ENCODE results near the gene PHOX2A. TPM values are rescaled to one million over a fixed set of nuclear protein-coding genes. Genes with fewer than 3 reads are reported as not detected.

Gene PHOX2A
- polyA plus RNA-seq, 3 donors = not detected

DNA sequence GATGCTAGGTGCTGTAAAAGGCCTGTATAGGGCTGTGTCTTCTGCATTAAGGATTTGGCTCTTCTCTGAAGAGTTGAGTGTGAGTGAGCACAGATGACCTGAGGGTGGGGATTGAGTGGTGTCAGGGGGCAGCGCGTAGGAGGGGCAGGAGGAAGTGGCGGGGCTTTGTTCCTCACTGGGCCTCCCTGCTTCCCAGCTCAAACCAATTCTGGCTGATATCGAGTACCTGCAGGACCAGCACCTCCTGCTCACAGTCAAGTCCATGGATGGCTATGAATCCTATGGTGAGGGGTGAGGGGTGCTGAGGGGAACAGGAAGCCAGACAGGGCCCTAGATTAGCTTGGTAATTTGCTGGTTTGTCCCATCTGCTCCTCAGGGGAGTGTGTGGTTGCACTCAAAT lies 9.1 kb downstream of the PHOX2A start:
- no peak for DNase-seq

GRCh38 chr11:72234514-72234830 lies 9.5 kb downstream of the PHOX2A start:
- no peak for DNase-seq

- DNase-seq = no peak
Observed at GRCh38 chr11:72233773-72234513, 10.0 kb downstream of the PHOX2A start.

GRCh38 chr11:72233056-72233772 lies 10.8 kb downstream of the PHOX2A start:
- DNase-seq = no peak

DNA sequence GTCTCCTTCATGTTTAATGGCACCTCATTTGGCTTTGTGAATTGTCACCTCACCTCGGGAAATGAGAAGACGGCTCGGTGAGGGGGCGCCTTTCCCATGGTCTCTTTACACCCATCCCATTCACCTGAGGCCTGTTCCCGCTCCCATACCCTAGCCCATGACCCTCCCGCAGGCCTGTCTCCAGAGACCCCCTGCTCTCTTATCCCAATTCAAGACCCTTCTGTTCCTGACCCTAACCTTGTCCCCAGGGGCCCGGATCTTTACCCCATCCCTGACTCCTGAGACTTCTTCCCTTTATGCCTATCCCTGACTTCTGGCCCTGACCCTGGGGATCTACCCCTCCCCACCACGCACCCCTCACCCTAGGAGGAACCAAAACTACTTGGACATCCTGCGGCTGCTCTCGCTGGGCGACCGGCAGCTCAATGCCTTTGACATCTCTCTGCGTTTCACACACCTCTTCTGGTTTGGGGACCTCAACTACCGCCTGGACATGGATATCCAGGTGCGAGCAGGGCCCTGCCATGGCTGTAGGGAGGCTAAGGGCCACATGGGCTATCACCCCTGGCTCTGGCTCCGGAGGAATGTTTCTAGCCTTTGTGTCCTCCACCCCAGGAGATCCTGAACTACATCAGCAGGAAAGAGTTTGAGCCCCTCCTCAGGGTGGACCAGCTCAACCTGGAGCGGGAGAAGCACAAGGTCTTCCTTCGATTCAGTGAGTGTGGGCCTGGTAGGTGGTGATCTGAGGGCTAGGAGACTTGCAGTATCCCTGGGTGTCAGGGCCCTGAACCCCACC lies 11.5 kb downstream of the PHOX2A start:
- no peak for DNase-seq

DNA sequence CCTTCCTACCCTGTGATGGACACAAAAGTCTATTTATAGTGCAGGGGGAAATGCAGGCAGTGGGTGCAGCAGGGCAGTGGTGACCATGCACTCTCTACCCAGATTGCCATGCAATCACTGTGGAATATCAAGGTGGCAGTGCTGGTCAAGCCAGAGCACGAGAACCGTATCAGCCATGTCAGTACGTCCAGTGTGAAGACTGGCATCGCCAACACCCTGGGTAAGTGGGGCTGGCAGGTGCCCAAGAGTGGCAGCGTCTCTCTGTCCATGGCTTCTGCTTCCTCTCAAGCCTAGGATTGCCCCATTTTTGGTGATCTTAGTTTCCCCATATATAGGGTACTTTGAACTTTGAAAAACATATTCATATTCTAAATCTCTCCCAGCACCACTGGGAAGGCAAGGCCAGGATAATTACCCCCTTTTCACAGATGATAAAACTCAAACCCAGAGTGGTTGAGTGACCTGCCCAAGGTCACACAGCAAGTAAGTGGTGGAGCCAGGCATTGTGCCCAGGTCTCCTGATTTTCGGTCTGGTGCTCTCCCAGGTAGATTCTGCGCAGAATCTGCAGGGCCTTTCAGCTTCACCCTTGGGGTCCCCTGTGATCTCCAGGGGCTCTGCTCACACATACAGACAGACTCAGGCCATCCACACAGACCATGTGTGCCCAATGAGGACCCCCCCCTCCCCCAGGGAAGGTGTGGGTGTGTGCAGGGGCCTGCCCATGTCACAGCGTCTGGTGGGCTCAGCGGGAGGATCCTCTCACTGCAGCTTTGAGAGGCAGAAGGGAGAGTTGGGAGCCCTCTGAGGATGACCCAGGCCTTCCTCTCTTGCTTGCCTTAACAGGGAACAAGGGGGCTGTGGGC lies 12.3 kb downstream of the PHOX2A start:
- DNase-seq = no peak

- DNase-seq = no peak
Observed at GRCh38 chr11:72230764-72231365, 13.1 kb downstream of the PHOX2A start.

GRCh38 chr11:72229925-72230763 lies 13.8 kb downstream of the PHOX2A start:
- no peak for DNase-seq

DNA sequence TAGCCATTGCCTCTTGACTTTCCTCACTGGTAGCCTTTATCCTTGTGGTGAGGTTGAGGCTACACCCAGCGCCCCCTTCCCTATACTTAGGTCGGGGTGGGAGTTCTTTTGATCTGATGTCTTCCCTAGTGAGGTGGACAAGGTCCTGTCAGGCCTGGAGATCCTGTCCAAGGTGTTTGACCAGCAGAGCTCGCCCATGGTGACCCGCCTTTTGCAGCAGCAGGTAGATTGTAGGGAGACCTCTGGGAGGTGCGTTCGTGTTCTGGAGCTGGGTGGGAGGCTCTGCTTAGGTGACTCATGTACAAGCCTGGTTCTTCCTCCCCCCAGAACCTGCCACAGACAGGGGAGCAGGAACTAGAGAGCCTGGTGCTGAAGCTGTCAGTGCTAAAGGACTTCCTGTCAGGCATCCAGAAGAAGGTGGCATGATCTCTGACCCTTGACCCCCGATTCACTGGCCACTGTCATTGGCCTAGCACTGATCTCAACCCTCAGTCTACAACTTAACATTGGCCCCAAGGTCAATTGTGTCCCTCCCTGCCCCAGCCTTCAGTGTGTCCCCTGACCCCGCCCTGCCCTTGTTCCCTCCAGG lies 14.5 kb downstream of the PHOX2A start:
- no peak for DNase-seq

GRCh38 chr11:72228844-72229231 lies 15.1 kb downstream of the PHOX2A start:
- DNase-seq = no peak

DNA sequence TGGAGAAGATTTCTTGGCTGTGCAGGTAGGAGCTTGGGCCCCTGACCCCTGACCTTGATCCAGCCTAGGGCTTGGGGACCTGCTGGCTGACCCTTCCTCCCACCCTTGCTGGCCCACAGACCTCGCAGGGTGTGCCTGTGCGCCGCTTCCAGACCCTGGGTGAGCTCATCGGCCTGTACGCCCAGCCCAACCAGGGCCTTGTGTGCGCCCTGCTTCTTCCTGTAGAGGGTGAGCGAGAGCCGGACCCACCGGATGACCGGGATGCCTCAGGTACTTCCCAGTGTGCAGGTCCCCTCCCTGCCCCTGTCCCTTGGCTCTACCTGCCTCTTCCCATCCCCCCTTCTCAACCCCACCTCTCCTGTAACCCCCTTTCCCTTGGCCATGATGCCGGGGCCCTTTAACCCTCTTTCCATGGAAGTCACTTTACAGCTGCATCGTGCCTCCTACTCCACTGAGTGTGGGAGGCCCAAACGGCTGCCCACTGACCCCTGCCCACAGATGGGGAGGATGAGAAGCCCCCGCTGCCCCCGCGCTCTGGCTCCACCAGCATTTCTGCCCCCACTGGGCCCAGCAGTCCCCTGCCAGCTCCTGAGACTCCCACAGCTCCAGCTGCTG lies 15.6 kb downstream of the PHOX2A start:
- DNase-seq = no peak

DNA sequence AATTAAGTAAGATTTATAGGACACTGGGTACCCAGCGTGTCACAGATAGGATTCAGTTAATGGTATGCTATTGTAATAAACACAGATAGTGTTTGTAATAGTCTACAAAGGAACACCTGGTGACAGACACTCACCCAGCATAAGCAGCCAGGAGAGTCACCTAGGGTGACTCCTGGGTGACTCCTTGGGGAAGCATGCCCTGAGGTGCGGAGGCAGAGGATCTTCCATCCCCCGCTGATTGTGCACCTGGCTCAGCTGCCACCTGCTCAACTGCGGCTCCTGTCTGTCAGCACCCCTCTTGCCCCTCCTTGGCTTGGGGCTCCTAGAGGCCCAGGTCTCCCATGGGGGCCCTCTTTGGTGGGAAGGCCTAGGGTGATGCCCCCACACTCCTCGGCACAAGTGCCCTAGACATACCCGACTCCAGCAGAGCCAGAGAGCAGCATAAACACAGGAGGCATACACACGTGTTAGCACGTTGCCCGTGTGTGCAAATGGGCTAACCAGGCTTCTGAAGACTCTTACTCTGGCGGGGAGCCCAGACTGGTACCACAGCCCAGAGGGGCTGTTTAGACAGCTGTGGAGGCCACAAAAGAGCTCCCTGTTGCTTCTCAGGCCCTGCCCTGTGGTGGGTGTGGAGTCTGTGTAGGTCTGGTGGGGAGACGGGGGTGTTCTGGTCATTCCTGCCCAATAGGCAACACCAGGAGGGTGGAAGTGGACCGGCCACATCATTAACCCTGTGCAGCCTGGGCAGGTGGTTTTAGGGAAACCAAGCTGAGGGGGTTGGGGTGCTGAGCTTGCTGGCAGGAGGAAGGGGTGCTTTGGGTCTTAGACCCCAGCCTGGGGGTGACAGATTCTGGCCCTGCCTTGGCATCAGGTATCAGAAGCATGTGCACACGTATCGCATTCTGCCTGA lies 16.4 kb downstream of the PHOX2A start:
- DNase-seq = no peak

GRCh38 chr11:72226701-72227100 lies 17.3 kb downstream of the PHOX2A start:
- DNase-seq = no peak

GRCh38 chr11:72225411-72225951 lies 18.5 kb downstream of the PHOX2A start:
- DNase-seq = no peak

DNA sequence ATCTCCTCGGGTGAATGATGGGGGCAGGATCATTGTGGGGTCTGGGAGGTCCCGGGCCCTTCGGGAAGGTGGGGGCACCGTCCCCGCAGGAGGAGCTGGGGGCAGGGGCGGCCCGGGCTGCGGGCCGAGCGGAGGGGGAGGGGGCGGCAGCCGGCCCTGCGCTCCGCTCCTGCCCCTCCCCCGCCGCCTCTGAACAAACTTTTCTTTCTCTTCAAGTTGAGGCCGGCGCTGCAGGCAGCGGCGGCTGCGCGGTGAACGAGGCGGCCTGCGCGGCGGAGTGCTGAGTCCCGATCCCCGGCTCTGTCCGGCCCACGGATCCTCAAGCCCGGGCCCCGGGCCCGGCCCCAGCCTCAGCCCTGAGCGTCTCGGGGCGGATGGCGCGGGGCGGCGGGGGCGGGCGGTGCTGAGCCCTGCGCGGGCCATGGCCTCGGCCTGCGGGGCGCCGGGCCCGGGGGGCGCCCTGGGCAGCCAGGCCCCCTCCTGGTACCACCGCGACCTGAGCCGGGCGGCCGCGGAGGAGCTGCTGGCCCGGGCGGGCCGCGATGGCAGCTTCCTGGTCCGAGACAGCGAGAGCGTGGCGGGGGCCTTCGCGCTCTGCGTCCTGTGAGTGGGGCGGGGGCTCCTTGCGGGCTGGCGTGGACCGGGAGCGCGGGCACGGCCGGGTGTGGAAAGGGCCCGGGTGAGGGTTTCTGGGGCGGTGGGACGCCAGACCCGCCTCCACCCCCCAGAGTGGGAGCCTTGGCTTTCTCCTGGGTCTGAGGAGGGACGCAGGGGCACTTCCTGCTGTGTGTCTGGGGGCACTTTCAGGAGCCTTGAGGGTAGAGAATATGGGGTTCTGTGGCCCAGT lies 19.2 kb downstream of the PHOX2A start, which contains the start of gene INPPL1:
TSS of gene INPPL1 (plus strand) at position 204 of the 847 bp plus-strand sequence. CDS start at position 422, 218 bp downstream.
- DNase-seq = no peak

DNA sequence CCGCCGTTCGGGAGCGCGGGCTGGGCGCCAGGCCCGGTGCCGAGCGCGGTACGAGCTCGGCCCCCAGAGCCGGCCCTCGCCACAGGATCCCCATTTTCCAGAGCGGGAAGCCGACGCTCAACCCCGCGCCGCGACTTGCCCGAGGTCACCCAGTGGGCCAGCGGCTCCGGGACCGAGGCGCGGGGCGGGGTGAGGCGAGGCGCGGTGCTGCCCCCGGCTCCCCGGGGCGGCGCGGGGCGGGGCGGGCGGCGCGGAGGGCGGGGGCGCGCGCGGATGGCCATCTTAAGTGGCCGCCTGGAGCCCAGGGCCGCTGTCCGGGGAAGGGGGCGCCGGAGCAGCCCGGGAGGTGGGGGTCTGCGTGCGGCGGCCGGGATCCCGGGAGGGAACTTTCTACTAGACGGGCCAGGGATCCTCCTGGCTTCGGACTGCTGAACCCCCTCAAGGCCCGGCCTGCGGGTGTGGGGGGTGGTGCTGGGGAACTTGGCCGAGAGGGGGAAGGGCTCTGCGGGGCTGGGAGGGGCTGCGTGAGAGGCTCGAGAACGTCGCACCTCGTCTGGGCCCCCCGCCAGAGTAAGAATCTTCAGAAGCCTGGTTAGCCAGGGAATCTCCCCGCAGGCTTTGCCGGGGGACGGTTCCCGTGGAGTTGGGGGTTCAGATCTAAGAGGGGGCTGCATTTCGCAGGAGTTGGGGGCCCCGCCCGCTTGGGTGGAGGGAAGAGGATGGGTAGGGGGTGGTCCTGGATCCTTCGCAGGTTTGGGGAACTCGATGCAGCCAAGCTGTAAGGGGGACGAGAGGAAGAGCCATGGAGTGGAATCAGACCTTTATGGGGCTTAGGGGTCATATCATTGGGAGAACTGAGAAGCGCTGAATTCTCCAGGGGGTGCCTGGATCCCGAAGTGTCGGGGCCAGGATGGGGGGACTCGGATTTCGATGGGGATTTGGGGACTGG lies 20.1 kb downstream of the PHOX2A start:
- peak; percentile 71 for DNase-seq
